ENCODE data around the gene NR6A1. TPM values are rescaled to one million over a fixed set of nuclear protein-coding genes. Genes with fewer than 3 reads are reported as not detected.

Gene NR6A1
- polyA plus RNA-seq, 6 donors from 2014 or later, result 0.08 to 0.11 TPM; not detected in 4

- Mint-ChIP-seq H3K27me3 (peaks cover 0 to 13% (median 0%) of the 10 kb centered on the region in 3 donors), H3K27ac (no peak overlapping the region), H3K36me3 (no peaks in the 10 kb centered on the region), H3K4me3 (no peak overlapping the region), H3K9me3 (no peaks in the 10 kb centered on the region), H3K4me1 (peaks cover 0 to 4% (median 0%) of the 10 kb centered on the region in 3 donors)
- DNase-seq (no peak), ATAC-seq (ENCODE audit: low read depth in 2 of 2) (no peak)
Measured at GRCh38 chr9:124596172-124596839, 174.8 kb downstream of the NR6A1 start.

DNA sequence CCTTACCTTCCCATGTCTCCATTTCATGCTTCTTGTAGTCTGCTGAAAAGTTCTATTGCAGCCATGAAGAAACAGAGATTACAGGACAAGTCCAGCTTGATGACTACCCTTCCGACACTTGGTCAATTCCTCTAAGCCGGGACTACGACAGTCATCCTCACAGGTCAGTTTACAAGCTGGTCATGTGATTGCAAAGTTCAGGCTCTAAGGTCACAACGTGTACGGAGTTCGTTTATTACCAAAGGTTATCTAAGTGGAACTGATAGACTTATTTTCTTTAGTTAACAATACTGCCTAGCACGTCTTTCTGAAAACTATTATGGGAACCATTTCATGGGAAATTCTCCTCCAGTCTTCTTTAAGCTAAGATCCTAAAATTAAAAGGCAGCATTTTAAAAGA lies 175.4 kb downstream of the NR6A1 start:
- Mint-ChIP-seq H3K27ac (no peak overlapping the region), H3K27me3 (peaks cover 0 to 13% (median 0%) of the 10 kb centered on the region in 3 donors), H3K36me3 (no peaks in the 10 kb centered on the region), H3K9me3 (no peaks in the 10 kb centered on the region), H3K4me1 (peaks cover 0 to 4% (median 0%) of the 10 kb centered on the region in 3 donors), H3K4me3 (no peak overlapping the region)
- ATAC-seq (ENCODE audit: low read depth in 2 of 2), result no peak
- DNase-seq, result no peak

DNA sequence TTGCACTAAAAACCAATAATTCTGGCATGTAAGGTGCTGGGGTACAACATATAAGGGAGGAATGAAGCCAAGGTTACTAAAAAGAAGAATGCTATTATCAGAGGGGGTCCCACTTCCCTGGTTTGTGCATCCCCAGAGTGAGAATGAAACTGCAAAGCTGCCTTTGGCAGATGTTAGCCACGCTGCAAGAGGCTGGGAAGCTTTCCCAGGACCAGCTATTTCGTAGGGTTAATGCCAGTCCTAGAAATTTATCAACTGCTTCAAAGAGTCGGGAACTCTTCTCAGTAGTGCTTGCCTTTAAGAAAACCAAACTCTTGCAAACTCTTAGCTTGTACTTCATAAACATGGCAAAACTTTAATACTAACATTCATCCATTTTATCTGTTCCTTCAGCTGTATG lies 176.4 kb downstream of the NR6A1 start:
- Mint-ChIP-seq H3K27me3 (peaks cover 0 to 13% (median 0%) of the 10 kb centered on the region in 3 donors), H3K9me3 (no peaks in the 10 kb centered on the region), H3K4me1 (peaks cover 0 to 4% (median 0%) of the 10 kb centered on the region in 3 donors), H3K36me3 (no peaks in the 10 kb centered on the region), H3K27ac (no peak overlapping the region), H3K4me3 (no peak overlapping the region)
- DNase-seq (no peak), ATAC-seq (ENCODE audit: low read depth in 2 of 2) (no peak)

DNA sequence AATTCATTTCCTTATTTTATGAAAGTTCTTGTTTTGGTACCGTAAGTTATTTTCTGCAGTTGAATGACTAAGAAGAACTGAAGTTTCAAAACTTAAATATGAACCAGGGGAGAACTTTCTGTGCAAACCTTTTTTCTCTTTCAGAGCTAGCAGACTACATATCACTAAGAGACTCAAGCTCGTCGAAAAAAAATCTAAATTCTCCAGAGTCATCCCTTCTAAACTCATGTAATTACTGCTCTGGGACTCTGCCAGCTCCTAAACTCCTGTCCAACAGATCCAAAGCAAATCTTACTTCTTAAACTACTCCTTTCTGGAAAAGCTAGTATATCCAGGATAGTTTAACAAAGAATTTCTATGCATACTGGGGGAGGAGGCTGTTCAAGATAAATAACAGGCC lies 176.9 kb downstream of the NR6A1 start:
- Mint-ChIP-seq H3K9me3 (no peaks in the 10 kb centered on the region), H3K27me3 (peaks cover 0 to 13% (median 0%) of the 10 kb centered on the region in 3 donors), H3K4me1 (peaks cover 0 to 4% (median 0%) of the 10 kb centered on the region in 3 donors), H3K4me3 (no peak overlapping the region), H3K36me3 (no peaks in the 10 kb centered on the region), H3K27ac (no peak overlapping the region)
- no peak for ATAC-seq (ENCODE audit: low read depth in 2 of 2)
- no peak for DNase-seq

DNA sequence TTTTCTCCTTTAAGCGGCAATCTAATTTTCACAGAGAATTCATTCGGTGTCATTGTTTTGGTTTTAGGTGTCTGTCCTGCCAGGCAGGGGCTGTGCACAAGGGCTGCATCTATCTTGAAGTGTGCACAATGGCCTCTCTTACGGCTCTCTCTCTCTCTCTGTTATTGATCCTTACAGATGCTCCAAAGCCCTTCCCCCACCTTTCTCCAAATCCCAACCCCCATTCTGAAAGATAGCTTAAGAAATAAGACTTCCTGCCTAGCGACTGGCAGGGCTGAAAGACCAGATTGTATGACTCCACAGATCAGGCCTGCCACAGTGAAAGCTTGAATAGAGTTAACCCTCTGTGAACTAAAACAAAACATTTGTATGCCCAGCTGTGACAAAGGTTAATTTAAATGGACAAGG lies 177.5 kb downstream of the NR6A1 start:
- Mint-ChIP-seq H3K36me3 (no peaks in the 10 kb centered on the region), H3K27me3 (peaks cover 0 to 13% (median 0%) of the 10 kb centered on the region in 3 donors), H3K4me3 (no peak overlapping the region), H3K9me3 (no peaks in the 10 kb centered on the region), H3K4me1 (peaks cover 0 to 4% (median 0%) of the 10 kb centered on the region in 3 donors), H3K27ac (peak overlapping the region in 1 of 6 donors; percentile 24)
- ATAC-seq (ENCODE audit: low read depth in 2 of 2), result no peak
- DNase-seq, result no peak

- H3K4me1 Mint-ChIP-seq, result peaks cover 0 to 4% (median 0%) of the 10 kb centered on the region in 3 donors
Measured at GRCh38 chr9:124593200-124593599, 177.9 kb downstream of the NR6A1 start.

DNA sequence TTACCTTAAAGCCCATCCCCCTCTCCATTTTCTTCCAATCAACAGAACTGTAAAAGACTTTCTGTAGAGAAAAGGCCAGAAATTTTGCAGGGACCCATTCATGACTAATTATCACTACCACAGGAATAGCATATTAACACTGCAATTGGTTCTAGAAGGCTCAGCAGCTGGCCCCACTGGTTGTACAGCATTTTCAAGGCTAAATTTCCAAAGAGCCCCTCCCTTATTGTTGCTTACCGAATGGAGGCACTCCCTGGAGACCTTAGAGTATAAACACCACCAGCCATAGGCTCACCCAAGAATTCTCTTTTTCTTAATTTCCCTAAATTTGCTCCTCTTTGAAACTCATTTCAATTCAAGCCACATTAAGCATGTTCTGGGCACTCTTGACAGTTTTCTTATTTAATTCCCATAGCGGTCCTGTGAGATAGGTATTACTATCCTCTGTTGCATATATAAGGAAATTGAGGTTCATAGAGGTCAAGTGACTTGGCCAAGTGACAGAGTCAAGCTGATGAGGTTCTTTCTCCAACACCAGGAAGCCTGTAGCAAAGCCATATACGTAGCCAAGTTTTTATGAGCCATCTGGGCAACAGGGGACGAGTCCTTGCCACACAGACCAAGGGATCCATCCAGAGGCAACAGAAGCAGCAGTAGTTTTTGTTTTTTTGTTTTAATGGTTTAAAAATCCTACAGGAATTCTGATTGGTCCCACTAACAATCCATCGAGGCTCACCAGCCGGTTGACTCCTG lies 180.0 kb downstream of the NR6A1 start:
- peaks cover 0 to 4% (median 0%) of the 10 kb centered on the region in 3 donors for H3K4me1 Mint-ChIP-seq
- DNase-seq, result no peak
- no peak overlapping the region for H3K4me3 Mint-ChIP-seq
- no peaks in the 10 kb centered on the region for H3K9me3 Mint-ChIP-seq
- H3K36me3 Mint-ChIP-seq, result no peaks in the 10 kb centered on the region
- no peak overlapping the region for H3K27ac Mint-ChIP-seq
- peaks cover 0 to 13% (median 0%) of the 10 kb centered on the region in 3 donors for H3K27me3 Mint-ChIP-seq
- no peak for ATAC-seq (ENCODE audit: low read depth in 2 of 2)

More at GRCh38 chr9:124593200-124593599, 177.9 kb downstream of the NR6A1 start:
- Mint-ChIP-seq H3K27ac (peak overlapping the region in 1 of 6 donors; percentile 88), H3K27me3 (peaks cover 0 to 13% (median 0%) of the 10 kb centered on the region in 3 donors), H3K4me3 (no peak overlapping the region), H3K36me3 (no peaks in the 10 kb centered on the region), H3K9me3 (no peaks in the 10 kb centered on the region)
- ATAC-seq (ENCODE audit: low read depth in 2 of 2) (no peak), DNase-seq (no peak)

- H3K27ac Mint-ChIP-seq, result peak overlapping the region in 1 of 6 donors; percentile 40
- DNase-seq (no peak), ATAC-seq (ENCODE audit: low read depth in 2 of 2) (no peak)
- no peaks in the 10 kb centered on the region for H3K36me3 Mint-ChIP-seq
- peaks cover 0 to 2% (median 0%) of the 10 kb centered on the region in 7 donors for H3K9me3 Mint-ChIP-seq
- no peaks in the 10 kb centered on the region for H3K4me1 Mint-ChIP-seq
- H3K4me3 Mint-ChIP-seq, result no peak overlapping the region
- H3K27me3 Mint-ChIP-seq, result no peaks in the 10 kb centered on the region
Measured at GRCh38 chr9:124584631-124585030, 186.5 kb downstream of the NR6A1 start.

- H3K27ac Mint-ChIP-seq, result no peak overlapping the region
- no peak overlapping the region for H3K4me3 Mint-ChIP-seq
- no peaks in the 10 kb centered on the region for H3K4me1 Mint-ChIP-seq
- no peaks in the 10 kb centered on the region for H3K36me3 Mint-ChIP-seq
- DNase-seq (no peak), ATAC-seq (ENCODE audit: low read depth in 2 of 2) (no peak)
- peaks cover 0 to 2% (median 0%) of the 10 kb centered on the region in 7 donors for H3K9me3 Mint-ChIP-seq
- no peaks in the 10 kb centered on the region for H3K27me3 Mint-ChIP-seq
Measured at GRCh38 chr9:124583134-124583533, 188.0 kb downstream of the NR6A1 start.

DNA sequence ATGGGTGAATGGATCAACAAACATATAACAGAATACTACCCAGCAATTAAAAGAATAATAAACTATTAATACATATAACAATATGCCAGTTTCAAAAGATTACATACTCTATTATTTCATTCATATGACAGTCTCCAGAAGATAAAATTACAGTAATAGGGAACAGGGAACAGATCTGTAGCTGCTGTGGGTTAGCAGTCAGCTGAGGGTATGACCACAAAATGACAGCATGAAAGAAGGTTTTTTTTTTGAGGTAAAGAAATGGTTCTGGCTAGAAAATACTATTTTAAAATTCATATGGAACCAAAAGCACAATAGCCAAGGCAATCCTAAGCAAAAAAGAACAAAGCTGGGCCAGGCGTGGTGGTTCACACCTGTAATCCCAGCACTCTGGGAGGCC lies 190.9 kb downstream of the NR6A1 start:
- Mint-ChIP-seq H3K27me3 (no peaks in the 10 kb centered on the region), H3K36me3 (no peaks in the 10 kb centered on the region), H3K9me3 (peaks cover 0 to 2% (median 0%) of the 10 kb centered on the region in 7 donors), H3K4me1 (no peaks in the 10 kb centered on the region), H3K4me3 (no peak overlapping the region), H3K27ac (no peak overlapping the region)
- no peak for DNase-seq
- ATAC-seq (ENCODE audit: low read depth in 2 of 2), result no peak

DNA sequence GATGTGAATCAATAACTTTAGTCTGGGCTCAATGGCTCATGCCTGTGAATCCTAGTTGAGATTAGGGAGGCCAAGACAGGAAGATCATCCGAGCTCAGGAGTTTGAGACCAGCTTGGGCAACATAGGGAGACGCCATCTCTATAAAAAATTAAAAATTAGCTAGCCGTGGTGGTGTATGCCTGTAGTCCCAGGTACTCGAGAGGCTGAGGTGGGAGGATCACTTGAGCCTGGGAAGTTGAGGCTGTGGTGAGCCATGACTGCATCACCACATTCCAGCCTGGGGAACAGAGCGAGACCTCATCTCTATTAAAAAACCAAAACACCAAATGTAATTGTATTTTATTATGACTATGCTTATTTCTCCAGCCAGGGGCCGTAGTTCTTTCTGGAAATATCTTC lies 194.4 kb downstream of the NR6A1 start:
- DNase-seq (no peak), ATAC-seq (ENCODE audit: low read depth in 2 of 2) (no peak)
- no peaks in the 10 kb centered on the region for H3K36me3 Mint-ChIP-seq
- H3K27ac Mint-ChIP-seq, result no peak overlapping the region
- no peaks in the 10 kb centered on the region for H3K27me3 Mint-ChIP-seq
- no peak overlapping the region for H3K4me3 Mint-ChIP-seq
- H3K9me3 Mint-ChIP-seq, result no peaks in the 10 kb centered on the region
- peaks cover 0 to 5% (median 0%) of the 10 kb centered on the region in 3 donors for H3K4me1 Mint-ChIP-seq

DNA sequence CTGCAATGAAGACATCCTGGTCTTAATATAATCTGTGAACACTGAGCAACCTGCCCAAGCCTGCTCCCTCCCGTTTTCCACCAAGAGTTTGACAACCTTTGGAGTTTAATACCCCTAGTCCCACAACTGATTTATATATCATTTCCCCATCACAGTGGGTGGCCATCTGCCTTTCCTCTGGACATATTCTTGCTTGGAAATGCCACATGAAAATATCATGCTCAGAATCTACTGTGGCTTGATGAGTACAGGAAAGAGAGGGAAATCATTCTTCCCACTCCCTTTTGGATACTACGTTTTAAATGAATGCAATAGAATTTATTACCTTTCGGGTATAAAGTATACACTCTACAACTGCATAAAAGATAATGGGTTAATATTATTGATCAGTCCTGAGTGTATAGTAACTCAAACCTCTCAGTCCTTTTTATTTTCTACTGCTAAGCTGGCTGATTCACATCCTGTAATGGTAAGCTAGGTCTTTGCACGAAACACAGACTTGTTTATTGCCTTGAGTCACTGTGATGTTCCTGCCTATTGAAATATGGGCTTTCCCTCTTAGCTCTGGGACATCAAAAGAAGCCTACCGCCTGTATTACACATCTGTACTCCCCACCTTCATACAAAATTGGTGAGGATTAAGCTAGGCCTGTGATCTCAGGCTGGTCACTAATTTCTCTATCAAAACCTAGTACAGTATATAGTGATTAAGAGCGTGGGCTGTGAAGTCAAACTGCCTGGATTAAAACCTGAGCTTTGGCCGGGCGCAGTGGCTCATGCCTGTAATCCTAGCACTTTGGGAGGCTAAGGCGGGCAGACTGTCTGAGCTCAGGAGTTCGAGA lies 196.4 kb downstream of the NR6A1 start:
- Mint-ChIP-seq H3K9me3 (no peaks in the 10 kb centered on the region), H3K27me3 (no peaks in the 10 kb centered on the region), H3K4me3 (no peak overlapping the region), H3K27ac (peak overlapping the region in 1 of 6 donors; percentile 15), H3K36me3 (no peaks in the 10 kb centered on the region), H3K4me1 (peaks cover 0 to 5% (median 0%) of the 10 kb centered on the region in 3 donors)
- ATAC-seq (ENCODE audit: low read depth in 2 of 2) (no peak), DNase-seq (no peak)

DNA sequence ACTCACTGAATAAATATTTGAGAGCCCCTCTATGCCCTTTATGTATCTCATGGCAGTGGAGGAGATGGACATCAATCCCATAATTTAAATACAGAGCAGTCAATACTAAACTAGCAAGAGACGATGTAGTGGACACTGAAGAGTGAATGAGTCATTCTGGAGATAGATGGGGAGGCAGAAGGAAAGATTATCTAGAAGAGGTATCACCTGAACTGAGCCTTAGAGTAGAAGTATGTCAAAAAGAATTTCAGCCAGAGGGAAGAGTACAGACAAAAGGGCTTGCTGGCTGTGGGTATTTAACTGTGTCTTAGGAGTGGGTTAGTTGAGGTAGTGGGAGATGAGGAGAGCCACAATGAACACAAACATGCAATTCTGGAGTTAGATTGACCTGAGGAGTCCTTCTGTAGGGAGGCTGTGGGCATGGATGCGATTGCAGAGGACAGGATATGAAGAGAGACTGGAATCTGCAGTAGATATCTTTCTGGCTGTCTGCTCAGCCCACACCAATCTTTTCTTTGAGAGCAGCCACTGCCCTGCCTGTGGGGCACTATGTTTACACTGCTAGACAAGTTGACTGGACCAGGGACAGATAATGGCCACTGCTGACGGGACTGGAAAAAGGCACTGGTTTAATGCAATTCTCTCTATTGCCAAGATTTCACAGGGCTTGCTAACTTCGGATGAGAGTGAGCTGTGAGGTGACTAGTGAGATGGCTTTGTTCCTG lies 200.0 kb downstream of the NR6A1 start:
- H3K36me3 Mint-ChIP-seq, result no peaks in the 10 kb centered on the region
- no peaks in the 10 kb centered on the region for H3K9me3 Mint-ChIP-seq
- H3K27ac Mint-ChIP-seq, result no peak overlapping the region
- ATAC-seq (ENCODE audit: low read depth in 2 of 2) (no peak), DNase-seq (no peak)
- peaks cover 0 to 5% (median 0%) of the 10 kb centered on the region in 3 donors for H3K4me1 Mint-ChIP-seq
- H3K27me3 Mint-ChIP-seq, result peaks cover 0 to 7% (median 0%) of the 10 kb centered on the region in 3 donors
- no peak overlapping the region for H3K4me3 Mint-ChIP-seq

Measured in naive B cell (primary cell).